Measurements from ENCODE around the gene CIDEC.

DNA sequence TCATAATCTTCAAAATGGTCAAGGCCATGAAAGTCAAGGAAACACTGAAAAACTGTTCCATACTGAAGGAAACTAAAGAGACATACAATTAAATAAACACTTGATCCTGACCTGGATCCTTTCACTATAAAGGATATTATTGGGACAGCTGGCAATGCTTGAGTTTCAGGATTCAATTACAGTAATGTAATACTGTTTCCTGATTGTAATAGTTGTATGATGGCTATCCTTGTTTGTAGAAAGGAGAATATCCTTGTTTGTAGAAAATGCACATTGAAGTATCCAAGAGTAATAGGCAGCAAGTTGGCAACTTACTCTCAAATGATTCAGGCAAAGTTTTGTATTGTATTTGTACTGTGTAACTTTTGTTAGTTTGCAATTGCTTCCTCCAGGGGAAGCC, 4.6 kb downstream of the CIDEC start:
- TF ChIP-seq CTCF (conservative IDR thresholded peaks at IDR 0.05; ENCODE audit: low read depth in 2 of 2) (no peak), EZH2 (IDR thresholded peaks at IDR 0.05; ENCODE audit: low read depth, unreplicated experiment) (no peak), POLR2AphosphoS5 (IDR thresholded peaks at IDR 0.05; ENCODE audit: low read depth) (no peak), ETS1 (IDR thresholded peaks at IDR 0.05) (no peak), CREB1 (CRISPR knock-in tag; IDR thresholded peaks at IDR 0.05; ENCODE audit: low read depth) (no peak), EZH2phosphoT487 (IDR thresholded peaks at IDR 0.05; ENCODE audit: unreplicated experiment) (no peak)

Data from GM23338 (cell line).